Mesendoderm (in vitro differentiated cells): ENCODE data around the gene IL17RB.

Experiments
- DNase-seq: peaks from one replicate; pipeline ENCODE4 v3.0.0; 2013
- H2AK5ac ChIP-seq: 2 replicates; pipeline ENCODE4 v1.6.1; 2013; ENCODE audit warnings: low read length, inconsistent platforms
- H2BK120ac ChIP-seq: 2 replicates; pipeline ENCODE4 v1.6.1; 2013; ENCODE audit warnings: low read depth, mild to moderate bottlenecking, low read length, moderate library complexity, mixed read lengths
- H2BK15ac ChIP-seq: replicated peaks from 2 replicates; pipeline ENCODE4 v1.6.1; 2013; ENCODE audit warnings: low read depth, mild to moderate bottlenecking, moderate library complexity
- H2BK5ac ChIP-seq: 2 replicates; pipeline ENCODE4 v1.6.1; 2013; ENCODE audit warnings: low read length, inconsistent platforms
- H3K18ac ChIP-seq: 2 replicates; pipeline ENCODE4 v1.6.1; 2013; ENCODE audit warnings: mild to moderate bottlenecking, low read length, mixed read lengths
- H3K23ac ChIP-seq: one replicate; pipeline ENCODE4 v1.6.1; 2013; ENCODE audit warnings: low read length
- H3K27ac ChIP-seq: 2 replicates; pipeline ENCODE4 v1.5.1; 2013; ENCODE audit warnings: low read depth, mild to moderate bottlenecking, inconsistent platforms, low read length, moderate library complexity
- H3K27me3 ChIP-seq: 2 replicates; pipeline ENCODE4 v1.6.1; 2013; ENCODE audit warnings: low read length, control low read depth, mild to moderate bottlenecking, inconsistent platforms; ENCODE audit not compliant: insufficient read depth, poor library complexity
- H3K36me3 ChIP-seq: 2 replicates; pipeline ENCODE4 v1.6.1; 2013; ENCODE audit warnings: low read length, inconsistent platforms; ENCODE audit not compliant: control insufficient read depth, insufficient read depth
- H3K4ac ChIP-seq: one replicate; pipeline ENCODE4 v1.6.1; 2013; ENCODE audit warnings: low read depth, mild to moderate bottlenecking, low read length, moderate library complexity
- H3K4me1 ChIP-seq: 2 replicates; pipeline ENCODE4 v1.6.1; 2013; ENCODE audit warnings: low read depth, low read length, inconsistent platforms; ENCODE audit not compliant: control insufficient read depth
- H3K4me2 ChIP-seq: 2 replicates; pipeline ENCODE4 v1.6.1; 2013; ENCODE audit warnings: low read length
- H3K4me3 ChIP-seq: 2 replicates; pipeline ENCODE4 v1.5.1; 2013; ENCODE audit warnings: mild to moderate bottlenecking, low read length
- H3K56ac ChIP-seq: one replicate; pipeline ENCODE4 v1.6.1; 2013; ENCODE audit warnings: low read length
- H3K79me1 ChIP-seq: 2 replicates; pipeline ENCODE4 v1.6.1; 2013; ENCODE audit warnings: low read length, inconsistent platforms
- H3K79me2 ChIP-seq: 2 replicates; pipeline ENCODE4 v1.6.1; 2013; ENCODE audit warnings: mild to moderate bottlenecking, low read length; ENCODE audit not compliant: control insufficient read depth, insufficient read depth
- H3K9ac ChIP-seq: 2 replicates; pipeline ENCODE4 v1.6.1; 2013; ENCODE audit warnings: low read length, inconsistent platforms
- H4K5ac ChIP-seq: one replicate; pipeline ENCODE4 v1.6.1; 2013; ENCODE audit warnings: low read length
- H4K8ac ChIP-seq: one replicate; pipeline ENCODE4 v1.6.1; 2013; ENCODE audit warnings: low read depth, mild to moderate bottlenecking, control low read depth, low read length, moderate library complexity
- WGBS: extraction: QIAGEN DNeasy Blood & Tissue Kit; methylation state at CpG from one replicate; pipeline ENCODE4 v1.1.7; 2013; ENCODE audit warnings: low lambda C conversion rate, missing lambda C conversion rate; ENCODE audit not compliant: insufficient coverage; ENCODE audit errors: extremely low coverage; 5-methylcytosine and 5-hydroxymethylcytosine counted together

Gene IL17RB

GRCh38 chr3:53806182-53807116 is 39.9 kb upstream of the IL17RB start:
- Histone ChIP-seq H3K4me3 (no peak overlapping the region), H3K4me2 (no peak overlapping the region), H3K23ac (peak overlapping the region; percentile 45), H3K79me2 (no peaks in the 10 kb centered on the region), H4K5ac (no peak overlapping the region), H2BK5ac (no peak overlapping the region), H2BK15ac (no peak overlapping the region), H2AK5ac (no peak overlapping the region), H3K4me1 (no peaks in the 10 kb centered on the region), H3K18ac (no peak overlapping the region), H4K8ac (no peak overlapping the region), H3K36me3 (no peaks in the 10 kb centered on the region), H3K79me1 (no peaks in the 10 kb centered on the region), H3K9ac (no peak overlapping the region), H3K27me3 (no peaks in the 10 kb centered on the region), H3K27ac (no peak overlapping the region), H3K4ac (no peak overlapping the region), H2BK120ac (no peak overlapping the region), H3K56ac (no peak overlapping the region)
- WGBS, result no CpG with 5 or more reads among the region's 10 CpGs
- no peak for DNase-seq

GRCh38 chr3:53807117-53807810 is 39.1 kb upstream of the IL17RB start:
- no peak for DNase-seq
- H4K8ac ChIP-seq, result no peak overlapping the region
- no peak overlapping the region for H2AK5ac ChIP-seq
- H2BK120ac ChIP-seq, result no peak overlapping the region
- H3K4ac ChIP-seq, result no peak overlapping the region
- no peaks in the 10 kb centered on the region for H3K27me3 ChIP-seq
- no peak overlapping the region for H3K9ac ChIP-seq
- H3K4me2 ChIP-seq, result no peak overlapping the region
- no peak overlapping the region for H3K4me3 ChIP-seq
- H3K79me1 ChIP-seq, result no peaks in the 10 kb centered on the region
- H3K79me2 ChIP-seq, result no peaks in the 10 kb centered on the region
- no peak overlapping the region for H3K18ac ChIP-seq
- no peak overlapping the region for H3K23ac ChIP-seq
- H2BK5ac ChIP-seq, result no peak overlapping the region
- no CpG with 5 or more reads among the region's 15 CpGs for WGBS
- H3K56ac ChIP-seq, result peak overlapping the region; percentile 25
- no peak overlapping the region for H4K5ac ChIP-seq
- no peaks in the 10 kb centered on the region for H3K36me3 ChIP-seq
- H2BK15ac ChIP-seq, result no peak overlapping the region
- no peaks in the 10 kb centered on the region for H3K4me1 ChIP-seq
- no peak overlapping the region for H3K27ac ChIP-seq

GRCh38 chr3:53808496-53808895 is 37.9 kb upstream of the IL17RB start:
- Histone ChIP-seq H3K4me2 (no peak overlapping the region), H2AK5ac (no peak overlapping the region), H3K36me3 (no peaks in the 10 kb centered on the region), H3K27ac (no peak overlapping the region), H3K4ac (no peak overlapping the region), H3K27me3 (no peaks in the 10 kb centered on the region), H3K23ac (no peak overlapping the region), H3K4me3 (no peak overlapping the region), H3K9ac (no peak overlapping the region), H2BK120ac (no peak overlapping the region), H3K79me1 (no peaks in the 10 kb centered on the region), H3K18ac (no peak overlapping the region), H3K56ac (no peak overlapping the region), H4K5ac (no peak overlapping the region), H2BK5ac (no peak overlapping the region), H4K8ac (no peak overlapping the region), H3K4me1 (no peaks in the 10 kb centered on the region), H3K79me2 (no peaks in the 10 kb centered on the region), H2BK15ac (no peak overlapping the region)
- no CpG with 5 or more reads among the region's 13 CpGs for WGBS
- no peak for DNase-seq

GRCh38 chr3:53809267-53809666 is 37.1 kb upstream of the IL17RB start:
- Histone ChIP-seq H3K27ac (no peak overlapping the region), H2BK15ac (no peak overlapping the region), H3K18ac (no peak overlapping the region), H3K4ac (no peak overlapping the region), H2AK5ac (no peak overlapping the region), H3K79me1 (no peaks in the 10 kb centered on the region), H4K5ac (no peak overlapping the region), H3K23ac (peak overlapping the region; percentile 66), H4K8ac (no peak overlapping the region), H3K36me3 (no peaks in the 10 kb centered on the region), H3K4me2 (no peak overlapping the region), H3K9ac (no peak overlapping the region), H3K27me3 (no peaks in the 10 kb centered on the region), H3K79me2 (no peaks in the 10 kb centered on the region), H3K4me3 (no peak overlapping the region), H3K4me1 (no peaks in the 10 kb centered on the region), H3K56ac (no peak overlapping the region), H2BK5ac (no peak overlapping the region), H2BK120ac (no peak overlapping the region)
- no peak for DNase-seq
- no CpG with 5 or more reads among the region's 12 CpGs for WGBS

GRCh38 chr3:53809764-53810400 is 36.5 kb upstream of the IL17RB start:
- no peak overlapping the region for H3K4me3 ChIP-seq
- H3K4me1 ChIP-seq, result no peaks in the 10 kb centered on the region
- peak overlapping the region; percentile 56 for H3K56ac ChIP-seq
- H3K27me3 ChIP-seq, result no peaks in the 10 kb centered on the region
- H3K79me1 ChIP-seq, result no peaks in the 10 kb centered on the region
- no peak for DNase-seq
- no peak overlapping the region for H3K9ac ChIP-seq
- peak overlapping the region; percentile 66 for H3K23ac ChIP-seq
- H3K36me3 ChIP-seq, result no peaks in the 10 kb centered on the region
- no peak overlapping the region for H3K18ac ChIP-seq
- H4K5ac ChIP-seq, result no peak overlapping the region
- no peaks in the 10 kb centered on the region for H3K79me2 ChIP-seq
- H2BK120ac ChIP-seq, result no peak overlapping the region
- no peak overlapping the region for H2BK5ac ChIP-seq
- H3K4me2 ChIP-seq, result no peak overlapping the region
- no peak overlapping the region for H2BK15ac ChIP-seq
- WGBS, result no CpG with 5 or more reads among the region's 28 CpGs
- H4K8ac ChIP-seq, result no peak overlapping the region
- H2AK5ac ChIP-seq, result no peak overlapping the region
- no peak overlapping the region for H3K27ac ChIP-seq
- no peak overlapping the region for H3K4ac ChIP-seq
